Smooth muscle cell (in vitro differentiated cells): ENCODE measurements around the gene MUC4. TPM values are rescaled to one million over a fixed set of nuclear protein-coding genes. Genes with fewer than 3 reads are reported as not detected.
"Not testable (repeated sequence)": the region's sequence is repeated elsewhere in the genome, so short reads cannot be mapped to it uniquely, and the experiment has no call there.

Source experiments
- DNase-seq: peaks from one replicate; lab custom pipeline; 2025; ENCODE audit not compliant: unreplicated experiment; lab: John Stamatoyannopoulos, UW
- H2AFZ ChIP-seq: fragments of 200-600 bp; sonication (generic); 2 replicates; pipeline ENCODE4 v1.6.0; 2016; ENCODE audit warnings: antibody characterized with exemption, low read depth, mild to moderate bottlenecking
- H3F3A ChIP-seq: fragments of 200-600 bp; sonication (generic); 2 replicates; pipeline ENCODE4 v1.6.0; 2017; ENCODE audit warnings: antibody characterized with exemption, low read depth
- H3K27ac ChIP-seq: fragments of 200-600 bp; sonication (generic); 2 replicates; pipeline ENCODE4 v1.5.1; 2016; ENCODE audit warnings: low read depth, mild to moderate bottlenecking
- H3K27me3 ChIP-seq: fragments of 200-600 bp; sonication (generic); 2 replicates; pipeline ENCODE4 v1.6.1; 2016; ENCODE audit warnings: low read depth, mild to moderate bottlenecking
- H3K36me3 ChIP-seq: fragments of 200-600 bp; sonication (generic); 2 replicates; pipeline ENCODE4 v1.5.1; 2016; ENCODE audit warnings: low read depth
- H3K4me1 ChIP-seq: fragments of 200-600 bp; sonication (generic); 2 replicates; pipeline ENCODE4 v1.5.1; 2016; ENCODE audit warnings: low read depth
- H3K4me2 ChIP-seq: fragments of 200-600 bp; sonication (generic); 2 replicates; pipeline ENCODE4 v1.6.0; 2016; ENCODE audit warnings: mild to moderate bottlenecking
- H3K4me3 ChIP-seq: fragments of 200-600 bp; sonication (generic); 2 replicates; pipeline ENCODE4 v1.5.1; 2016; ENCODE audit warnings: mild to moderate bottlenecking
- H3K79me2 ChIP-seq: fragments of 200-600 bp; sonication (generic); 2 replicates; pipeline ENCODE4 v1.6.0; 2016; ENCODE audit warnings: low read depth, mild to moderate bottlenecking
- H3K9ac ChIP-seq: fragments of 200-600 bp; sonication (generic); 2 replicates; pipeline ENCODE4 v1.6.0; 2016; ENCODE audit warnings: low read depth
- H3K9me3 ChIP-seq: fragments of 200-600 bp; sonication (generic); replicated peaks from 2 replicates; pipeline ENCODE4 v1.5.1; 2016; ENCODE audit warnings: low read depth
- H4K20me1 ChIP-seq: fragments of 200-600 bp; sonication (generic); 2 replicates; pipeline ENCODE4 v1.6.0; 2016; ENCODE audit warnings: low read depth
- CTCF ChIP-seq: fragments of 200-600 bp; sonication (generic); IDR thresholded peaks from 2 replicates; pipeline ENCODE4 v1.5.1; 2017; ENCODE audit warnings: borderline replicate concordance, mild to moderate bottlenecking, antibody characterized with exemption; ENCODE audit not compliant: insufficient read depth, poor library complexity, severe bottlenecking
- WGBS: methylation state at CpG from one replicate; pipeline ENCODE4 v1.1.7; 2016; ENCODE audit warnings: low lambda C conversion rate; 5-methylcytosine and 5-hydroxymethylcytosine counted together
- polyA plus RNA-seq: library from polyadenylated mRNA; unstranded; fragments of >200 nt; fragmentation: Nextera tagmentation; extraction: Ambion mirVana; gene quantifications from 2 replicates; pipeline ENCODE4 v1.2.1, GENCODE V29; 2016
- total RNA-seq: library from RNA; depleted of rRNA; stranded (reverse); fragments of >200 nt; gene quantifications from 2 replicates; pipeline ENCODE4 v1.2.3, GENCODE V29; 2014

Gene MUC4
- total and polyA plus RNA-seq, 2 experiments from 2014 or later = not detected

GRCh38 chr3:195715583-195716266, 96.0 kb downstream of the MUC4 start:
- no peak overlapping the region for H3K4me2 ChIP-seq
- H3F3A ChIP-seq = no peaks in the 10 kb centered on the region
- no peaks in the 10 kb centered on the region for H3K79me2 ChIP-seq
- peaks cover 12% of the 10 kb centered on the region for H3K27me3 ChIP-seq
- no peaks in the 10 kb centered on the region for H3K9me3 ChIP-seq
- no peak for DNase-seq
- H3K4me3 ChIP-seq = no peak overlapping the region
- H3K9ac ChIP-seq = no peak overlapping the region
- no peak for TF ChIP-seq CTCF
- no peaks in the 10 kb centered on the region for H3K36me3 ChIP-seq
- no peak overlapping the region for H3K27ac ChIP-seq
- H2AFZ ChIP-seq = no peak overlapping the region
- 80% methylated on average over 14 of the region's 14 CpGs for WGBS
- H4K20me1 ChIP-seq = no peaks in the 10 kb centered on the region
- peaks cover 4% of the 10 kb centered on the region for H3K4me1 ChIP-seq

- no peaks in the 10 kb centered on the region for H4K20me1 ChIP-seq
These were observed 96.6 kb downstream of the MUC4 start for GRCh38 chr3:195715134-195715533.

GRCh38 chr3:195714380-195715011, 97.2 kb downstream of the MUC4 start:
- DNase-seq = no peak
- no peak overlapping the region for H3K4me3 ChIP-seq
- H3K27me3 ChIP-seq = peaks cover 12% of the 10 kb centered on the region
- H3K4me1 ChIP-seq = peaks cover 4% of the 10 kb centered on the region
- no peaks in the 10 kb centered on the region for H4K20me1 ChIP-seq
- no peak overlapping the region for H3K27ac ChIP-seq
- no peak overlapping the region for H3K9ac ChIP-seq
- H3K9me3 ChIP-seq = no peaks in the 10 kb centered on the region
- WGBS = 43% methylated on average over 6 of the region's 6 CpGs
- no peaks in the 10 kb centered on the region for H3K36me3 ChIP-seq
- no peaks in the 10 kb centered on the region for H3F3A ChIP-seq
- no peak for TF ChIP-seq CTCF
- no peaks in the 10 kb centered on the region for H3K79me2 ChIP-seq
- no peak overlapping the region for H2AFZ ChIP-seq
- H3K4me2 ChIP-seq = no peak overlapping the region

More at GRCh38 chr3:195715134-195715533, 96.6 kb downstream of the MUC4 start:
- no peak for TF ChIP-seq CTCF
- Histone ChIP-seq H3K4me2 (no peak overlapping the region), H3K27ac (no peak overlapping the region), H2AFZ (no peak overlapping the region), H3K36me3 (no peaks in the 10 kb centered on the region), H3K79me2 (no peaks in the 10 kb centered on the region), H3K27me3 (peaks cover 12% of the 10 kb centered on the region), H3F3A (no peaks in the 10 kb centered on the region), H3K9me3 (no peaks in the 10 kb centered on the region), H3K9ac (no peak overlapping the region), H3K4me3 (no peak overlapping the region), H3K4me1 (peaks cover 4% of the 10 kb centered on the region)
- no peak for DNase-seq
- 34% methylated on average over 4 of the region's 4 CpGs for WGBS

GRCh38 chr3:195713150-195713549, 98.6 kb downstream of the MUC4 start:
- WGBS = 37% methylated on average over 7 of the region's 9 CpGs
- H3K9me3 ChIP-seq, H3K36me3 ChIP-seq, H3K27me3 ChIP-seq, H3F3A ChIP-seq, H3K79me2 ChIP-seq, H2AFZ ChIP-seq, H3K27ac ChIP-seq, H3K4me2 ChIP-seq, H4K20me1 ChIP-seq, H3K4me1 ChIP-seq, H3K9ac ChIP-seq, DNase-seq, H3K4me3 ChIP-seq: not testable (repeated sequence)

- H3K36me3 ChIP-seq, H3K4me2 ChIP-seq, H3K4me1 ChIP-seq, H3K9ac ChIP-seq, H4K20me1 ChIP-seq, H3F3A ChIP-seq, H2AFZ ChIP-seq, H3K27ac ChIP-seq, H3K27me3 ChIP-seq, H3K79me2 ChIP-seq, H3K4me3 ChIP-seq, H3K9me3 ChIP-seq, DNase-seq: not testable (repeated sequence)
- WGBS = 82% methylated on average over 7 of the region's 8 CpGs
These were observed 99.2 kb downstream of the MUC4 start for GRCh38 chr3:195712535-195712910.
